T-helper 9 cell (primary cell): ENCODE data around the gene RAB40A.

ENCODE experiments used
- DNase-seq: peaks from one replicate; pipeline ENCODE4 v3.0.0-alpha.2; 2020
- total RNA-seq, 2 donors: gene quantifications; one replicate each; lab custom pipeline; 2026; lab: John Stamatoyannopoulos, UW

The RAB40A gene, protein sequence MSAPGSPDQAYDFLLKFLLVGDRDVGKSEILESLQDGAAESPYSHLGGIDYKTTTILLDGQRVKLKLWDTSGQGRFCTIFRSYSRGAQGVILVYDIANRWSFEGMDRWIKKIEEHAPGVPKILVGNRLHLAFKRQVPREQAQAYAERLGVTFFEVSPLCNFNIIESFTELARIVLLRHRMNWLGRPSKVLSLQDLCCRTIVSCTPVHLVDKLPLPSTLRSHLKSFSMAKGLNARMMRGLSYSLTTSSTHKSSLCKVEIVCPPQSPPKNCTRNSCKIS
- total RNA-seq, result 0 to 0.28 reads per million in 2 donors

DNA sequence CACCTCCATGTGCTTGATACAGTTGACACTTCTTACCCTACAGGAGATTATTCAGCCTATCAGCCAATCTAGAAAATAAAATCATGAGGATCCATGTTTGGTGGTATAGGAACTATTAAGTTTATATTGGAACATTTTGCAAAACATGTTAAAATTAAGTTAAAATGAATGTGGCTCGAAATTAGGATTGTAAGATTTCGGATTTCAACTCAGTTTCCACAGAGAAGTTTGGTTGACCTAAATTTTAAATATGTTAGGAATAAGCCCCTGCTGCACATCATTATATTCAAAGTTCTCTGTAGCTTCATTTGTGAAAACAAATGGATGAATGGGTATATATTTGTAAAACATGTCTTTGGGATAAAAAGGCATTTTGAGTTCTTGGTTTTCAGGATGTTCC, at the start of gene RAB40A:
RAB40A (minus strand) TSS at position 101 of the 400 bp plus-strand sequence. CDS start 18,733 bp downstream, outside the sequence.
- DNase-seq, result no peak

DNA sequence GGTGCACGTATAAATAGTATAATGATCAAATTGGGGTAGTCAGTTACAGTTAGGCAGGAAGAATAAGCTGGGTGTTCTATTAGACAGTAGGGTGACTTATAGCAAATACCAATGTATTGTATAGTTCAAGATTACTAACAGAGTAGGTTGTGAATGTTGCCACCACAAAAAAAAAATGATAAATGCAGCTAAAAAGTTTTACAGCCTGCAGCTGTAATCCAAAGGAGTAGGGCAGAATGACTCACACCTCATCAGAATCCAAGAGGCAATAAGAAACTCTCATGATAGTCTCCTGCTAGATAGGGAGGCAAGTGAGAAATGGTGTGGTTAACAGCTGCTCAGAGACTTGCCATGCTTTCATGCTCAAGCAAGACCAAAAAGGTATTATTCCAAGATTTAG, 46.5 kb upstream of the RAB40A start:
- DNase-seq, result no peak

DNA sequence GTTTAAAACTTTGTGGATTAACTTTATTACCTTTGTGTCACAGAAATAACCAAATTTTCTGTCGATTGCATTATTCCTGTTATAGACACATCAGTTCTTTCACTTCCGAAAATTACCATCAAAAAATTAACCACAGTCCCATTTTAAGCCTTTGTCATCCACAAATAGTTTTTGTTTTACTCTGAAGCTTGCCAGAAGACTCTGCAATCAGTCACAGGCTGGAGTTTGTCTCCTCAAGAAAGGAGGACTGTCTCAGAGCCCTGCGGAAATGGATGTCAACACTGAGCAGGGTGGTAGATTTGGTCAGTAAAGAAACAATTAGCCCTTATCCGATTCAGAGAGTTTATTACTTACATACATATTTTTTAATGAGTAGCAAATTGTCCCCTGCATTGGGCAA, 45.9 kb upstream of the RAB40A start:
- DNase-seq, result no peak

DNA sequence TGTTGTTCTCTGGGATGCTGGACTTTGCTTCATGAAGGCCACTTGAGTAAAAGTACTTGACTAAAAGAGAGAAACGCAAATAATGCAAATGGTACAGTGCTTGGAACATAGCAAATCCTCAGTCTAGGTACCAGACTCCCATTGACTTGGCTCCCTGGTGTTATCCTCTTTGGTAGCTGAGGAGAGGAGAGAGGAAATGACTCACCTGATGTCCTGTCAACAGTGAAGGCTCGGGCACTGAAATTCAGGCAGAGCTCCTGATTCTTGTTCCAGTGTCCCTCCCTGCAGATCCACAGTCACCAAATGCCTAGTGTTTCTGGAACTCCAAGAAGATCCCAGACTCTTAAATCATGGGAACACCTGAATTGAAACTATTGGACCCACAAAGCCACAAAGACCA, 43.5 kb upstream of the RAB40A start:
- no peak for DNase-seq

DNA sequence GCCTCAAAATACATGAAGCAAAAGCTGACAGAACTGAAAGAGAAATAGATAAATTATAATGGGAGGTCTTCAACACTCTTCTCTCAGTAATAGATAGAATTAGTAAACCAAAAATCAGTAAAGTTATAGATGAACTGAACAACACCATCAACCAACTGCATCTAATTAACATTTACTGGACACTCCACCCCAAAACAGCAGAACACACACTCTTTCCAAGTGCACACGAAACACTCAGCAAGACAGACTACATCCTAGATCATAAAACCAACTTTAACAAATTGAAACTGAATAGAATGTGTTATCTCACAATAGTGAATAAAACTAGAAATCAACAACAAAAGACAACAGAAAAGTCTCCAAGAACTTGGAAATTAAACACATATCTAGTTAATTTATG, 41.0 kb upstream of the RAB40A start:
- DNase-seq, result no peak

DNA sequence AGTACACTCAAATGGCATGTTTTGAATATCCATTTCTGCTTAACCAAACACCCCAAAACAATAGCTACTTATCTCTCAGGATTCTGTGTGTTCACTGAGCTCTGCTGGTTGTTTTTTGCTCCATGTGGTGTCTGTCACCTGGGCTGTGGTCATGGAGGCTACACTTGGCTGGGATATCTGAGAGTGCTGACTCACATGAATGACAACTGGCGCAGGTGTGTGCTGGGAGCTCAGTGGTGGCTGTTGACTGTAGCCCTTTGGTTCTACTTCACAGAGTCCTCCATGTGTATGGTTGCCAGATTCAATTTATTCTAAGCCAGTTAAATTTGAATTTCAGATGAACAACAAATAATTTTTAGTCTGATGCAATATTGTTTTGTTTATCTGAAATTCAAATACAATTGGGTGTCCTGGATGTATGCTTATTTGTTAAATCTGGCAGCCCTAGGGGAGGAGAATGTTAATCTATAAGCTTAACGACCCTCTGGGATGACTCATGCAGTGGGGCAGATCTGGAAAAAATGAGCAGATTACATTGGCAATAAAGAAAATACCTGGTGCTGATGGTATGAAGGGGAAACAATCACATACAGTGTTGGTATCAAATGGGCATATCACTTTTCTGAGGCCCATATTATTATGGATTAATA, 37.8 kb upstream of the RAB40A start:
- DNase-seq, result no peak

DNA sequence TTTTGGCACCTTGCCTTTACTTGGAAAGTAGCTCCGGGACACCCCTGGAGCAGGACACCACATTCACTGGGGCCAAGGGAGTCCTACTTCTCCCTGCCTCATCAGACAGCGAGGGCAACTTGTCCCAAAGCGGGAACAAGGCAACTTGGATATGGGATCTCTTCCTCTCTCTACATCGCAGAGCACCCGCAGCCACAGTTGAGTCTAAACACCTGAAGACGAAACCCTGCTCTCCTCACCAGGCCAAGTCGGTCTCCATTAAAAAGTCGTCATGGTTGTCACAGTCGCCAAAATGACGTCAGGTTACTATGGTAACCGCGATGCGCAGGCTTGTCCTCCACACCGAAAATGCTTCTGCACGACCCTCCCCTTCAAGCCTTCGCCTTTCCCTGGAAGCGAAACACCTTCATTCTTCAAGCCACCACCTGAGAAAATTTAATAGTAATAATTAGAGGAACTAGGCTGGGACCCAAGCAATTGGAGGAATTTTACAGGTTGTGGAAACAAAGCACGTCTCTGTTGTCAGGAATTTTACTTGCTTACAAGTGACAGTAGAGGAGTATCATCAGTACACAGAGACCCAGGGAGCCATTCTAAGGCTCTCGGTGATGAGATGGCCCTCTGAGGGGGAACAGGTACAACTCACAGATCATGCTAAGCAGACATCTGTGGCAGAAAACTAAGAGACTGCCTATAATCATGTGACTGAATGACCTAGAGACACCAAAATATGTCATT, 35.6 kb upstream of the RAB40A start:
- DNase-seq, result peak; percentile 42

DNA sequence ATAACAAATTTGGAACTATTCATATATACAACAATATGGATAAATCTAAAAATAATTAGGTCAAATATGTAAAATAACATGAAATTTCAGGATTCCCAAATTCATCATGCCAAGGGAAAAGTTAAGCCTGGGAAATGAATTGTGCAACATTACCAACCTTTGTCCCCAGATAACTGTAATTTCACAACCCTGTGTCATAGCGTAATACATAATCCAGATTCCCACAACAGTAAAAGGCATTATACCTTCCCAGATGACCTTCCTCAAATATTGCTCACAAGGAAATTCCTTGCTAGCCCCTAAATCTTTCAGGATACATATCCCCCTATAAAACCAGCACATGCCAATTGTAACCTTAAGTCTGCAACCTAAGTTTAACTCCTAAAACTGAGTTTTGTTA, 32.9 kb upstream of the RAB40A start:
- DNase-seq, result no peak

DNA sequence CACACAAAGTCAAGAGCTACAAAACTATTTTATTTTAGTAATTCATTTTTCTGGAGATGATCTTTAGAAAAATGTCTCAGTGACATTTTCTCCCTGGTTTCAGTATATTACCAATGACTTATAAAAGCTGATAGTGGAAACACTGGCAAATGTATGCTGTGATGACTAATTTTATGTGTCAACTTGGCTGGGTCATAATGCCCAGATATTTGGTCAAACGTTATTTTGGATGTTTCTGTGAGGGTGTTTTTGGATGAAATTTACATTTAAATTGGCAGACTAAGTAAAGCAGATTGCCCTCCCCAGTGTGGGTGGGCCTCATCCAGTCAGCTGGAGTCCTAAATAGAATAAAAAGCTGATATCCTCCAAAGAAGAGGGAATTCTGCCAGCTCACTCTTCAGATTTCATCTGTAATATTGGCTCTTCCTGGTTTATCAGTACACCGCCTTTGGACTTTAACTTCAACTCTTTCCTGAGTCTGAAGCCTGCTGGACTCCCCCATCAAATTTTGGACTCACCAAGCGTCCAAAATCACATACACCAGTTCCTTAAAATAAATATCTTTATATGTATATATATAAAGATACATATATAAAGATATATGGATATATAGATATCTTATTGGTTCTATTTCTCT, 31.2 kb upstream of the RAB40A start:
- no peak for DNase-seq

DNA sequence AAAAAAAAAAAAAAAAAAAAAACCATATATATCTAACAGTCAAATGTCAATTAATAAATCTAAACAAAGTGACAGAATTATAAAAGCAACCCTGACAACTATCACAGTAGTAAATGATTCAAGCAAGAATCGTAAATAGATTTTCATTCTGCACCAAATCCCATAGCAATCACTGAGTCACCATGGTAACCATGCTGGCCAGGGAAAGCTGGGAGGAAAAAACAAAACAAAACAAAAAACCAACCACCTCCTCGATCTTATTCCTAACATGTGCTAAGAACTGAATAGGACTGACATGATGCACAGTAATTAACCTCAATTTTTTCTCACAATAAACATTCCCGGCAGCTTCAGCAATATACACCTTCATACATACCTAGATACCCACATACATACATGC, 30.6 kb upstream of the RAB40A start:
- DNase-seq, result no peak

DNA sequence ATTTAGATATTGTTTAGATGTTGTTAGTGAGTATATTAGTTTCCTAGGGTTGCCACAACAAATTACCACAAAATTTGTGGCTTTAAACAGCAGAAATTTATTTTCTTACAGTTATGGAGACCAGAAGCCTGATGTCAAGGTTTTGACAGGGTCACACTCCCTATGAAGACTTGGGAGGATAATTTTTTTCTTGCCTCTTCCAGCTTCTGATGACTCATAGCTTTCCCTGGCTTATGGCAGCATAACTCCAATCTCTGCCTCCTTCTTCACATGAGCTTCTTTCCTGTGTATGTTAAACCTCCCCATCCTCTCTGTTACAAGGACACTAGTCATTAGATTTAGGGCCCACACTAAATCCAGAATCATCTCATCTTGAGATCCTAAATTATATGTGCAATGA, 20.9 kb upstream of the RAB40A start:
- no peak for DNase-seq

DNA sequence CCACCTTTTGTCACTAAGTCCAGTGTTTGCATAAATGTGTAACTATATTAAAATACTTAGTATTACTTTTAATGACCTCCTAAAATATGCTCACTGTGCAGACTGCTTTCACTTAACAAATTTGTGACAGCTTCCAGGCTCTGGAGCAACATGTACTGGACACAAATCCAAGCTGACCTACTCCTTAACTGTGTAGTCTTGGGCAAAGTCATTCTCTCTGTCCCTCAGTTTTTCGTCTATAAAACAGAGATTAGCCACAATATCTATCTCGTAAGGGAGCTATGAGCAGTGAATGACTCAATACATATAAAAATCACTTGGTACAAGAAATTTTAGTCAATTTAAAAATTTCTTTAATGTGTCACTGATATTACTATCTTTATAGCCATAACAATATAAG, 20.4 kb upstream of the RAB40A start:
- DNase-seq, result no peak

DNA sequence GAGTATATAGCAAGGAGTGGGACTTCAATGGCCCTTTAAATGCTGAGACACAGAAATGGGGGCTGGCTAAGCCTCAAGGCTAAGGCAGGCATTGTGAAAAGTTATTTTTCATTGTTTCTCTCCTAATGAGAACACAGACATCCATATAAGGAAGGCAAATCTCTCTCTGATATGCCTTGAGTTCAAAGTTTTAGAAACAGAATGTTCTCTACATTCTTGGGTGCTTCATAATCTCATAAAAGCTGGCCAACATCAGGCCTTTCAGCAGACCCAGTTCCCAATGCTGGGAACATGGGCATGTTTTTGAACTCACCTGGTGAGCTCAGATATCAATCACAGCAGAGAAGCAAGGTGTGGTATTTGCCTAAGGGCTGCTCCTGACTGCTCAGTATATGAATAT, 19.4 kb upstream of the RAB40A start:
- no peak for DNase-seq

DNA sequence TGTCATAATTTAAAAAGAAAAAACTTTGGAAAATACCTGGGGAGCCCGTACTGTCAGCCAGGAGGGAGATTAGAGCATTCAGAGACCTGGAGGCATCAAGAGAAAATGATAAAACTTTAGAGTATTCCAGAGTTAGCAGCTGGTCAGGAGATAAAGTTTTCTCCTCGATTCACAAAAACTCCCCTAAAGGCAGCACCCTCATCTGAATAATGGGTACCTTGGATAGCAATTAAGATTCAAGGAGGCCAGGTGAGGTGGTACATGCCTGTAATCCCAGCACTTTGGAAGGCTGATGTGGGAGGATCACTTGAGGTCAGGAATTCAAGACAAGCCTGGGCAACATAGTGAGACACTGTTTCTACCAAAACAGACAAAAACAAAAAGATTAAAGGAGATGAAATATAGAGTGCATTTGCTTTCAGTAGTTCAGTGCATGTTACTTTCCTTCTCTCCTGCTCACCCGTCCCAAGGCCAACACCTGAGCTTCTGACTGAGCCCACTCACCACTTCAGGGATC, 18.6 kb upstream of the RAB40A start:
- DNase-seq, result no peak

DNA sequence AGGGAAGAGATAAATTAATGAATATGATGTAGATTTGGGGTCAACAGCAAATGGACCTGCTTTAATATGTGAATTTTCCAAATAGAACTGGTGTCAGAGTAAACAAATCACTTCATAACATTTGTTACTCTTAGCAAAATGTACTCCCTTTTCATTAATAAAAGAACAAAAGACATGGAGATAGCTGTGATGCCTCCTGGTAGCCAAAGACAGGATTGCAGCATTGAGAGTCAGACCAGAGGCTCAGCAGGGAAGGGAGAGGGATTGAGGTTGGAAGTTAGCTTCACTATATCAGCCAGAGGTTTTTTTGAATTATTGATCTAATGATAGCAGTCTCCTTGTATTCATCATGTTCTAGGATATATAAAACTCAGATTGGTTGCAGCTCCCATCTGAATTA, 17.4 kb upstream of the RAB40A start:
- no peak for DNase-seq

DNA sequence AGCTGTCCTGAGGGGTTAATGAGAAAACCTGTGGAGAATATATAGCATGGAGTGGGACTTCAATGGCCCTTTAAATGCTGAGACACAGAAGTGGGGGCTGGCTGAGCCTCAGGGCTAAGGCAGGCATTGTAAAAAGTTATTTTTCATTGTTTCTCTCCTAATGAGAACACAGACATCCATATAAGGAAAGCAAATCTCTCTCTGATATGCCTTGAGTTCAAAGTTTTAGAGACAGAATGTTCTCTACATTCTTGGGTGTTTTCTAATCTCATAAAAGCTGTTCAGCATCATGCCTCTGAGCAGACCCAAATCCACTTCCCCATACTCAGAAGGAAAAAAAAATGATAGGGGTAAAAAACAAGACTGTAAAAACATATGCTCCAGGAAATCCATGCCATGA, 16.8 kb upstream of the RAB40A start:
- no peak for DNase-seq

DNA sequence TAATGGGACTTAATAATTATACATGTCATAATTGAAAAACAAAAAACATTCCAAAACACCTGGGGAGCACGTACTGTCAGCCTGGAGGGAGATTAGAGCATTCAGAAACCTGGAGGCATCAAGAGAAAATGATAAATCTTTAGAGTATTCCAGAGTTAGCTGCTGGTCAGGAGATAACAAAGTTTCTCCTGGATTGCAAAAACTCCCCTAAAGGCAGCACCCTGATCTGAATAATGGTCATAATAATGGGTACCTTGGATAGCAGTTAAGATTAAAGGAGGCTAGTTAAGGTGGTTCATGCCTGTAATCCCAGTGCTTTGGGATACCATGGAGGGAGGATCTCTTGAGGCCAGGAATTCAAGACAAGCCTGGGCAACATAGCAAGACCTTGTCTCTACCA, 15.9 kb upstream of the RAB40A start:
- no peak for DNase-seq

DNA sequence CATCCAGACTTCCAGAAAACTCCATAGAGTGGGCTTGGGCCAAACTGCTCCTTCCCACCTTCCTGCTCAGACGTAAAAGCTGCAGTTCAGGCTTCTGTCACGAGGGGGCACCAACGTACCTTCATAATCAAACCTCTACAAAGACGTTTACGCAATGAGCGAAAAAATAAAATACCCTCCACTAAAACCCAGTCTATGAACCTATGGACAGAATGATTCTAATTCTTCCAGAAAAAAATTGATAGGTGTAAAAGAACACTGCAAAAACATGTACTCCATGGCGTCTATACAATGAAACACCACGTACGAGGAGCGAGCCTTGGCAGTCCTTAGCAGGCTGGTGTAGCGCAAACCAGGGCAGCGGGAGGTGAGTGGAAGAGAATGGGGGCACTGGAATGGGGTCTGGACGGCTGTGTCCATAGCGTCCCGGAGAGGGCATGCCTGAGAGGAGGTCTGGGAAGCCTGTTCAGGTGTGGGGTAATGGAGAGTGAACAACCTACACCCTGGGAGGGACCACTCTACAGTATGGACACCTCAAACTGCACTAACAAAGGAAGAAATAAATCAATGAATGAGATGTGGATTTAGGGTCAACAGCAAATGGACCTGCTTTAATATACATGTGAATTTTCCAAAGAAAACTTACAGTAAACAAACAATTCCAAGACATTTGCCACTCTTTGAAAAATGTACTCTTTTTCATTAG, 14.4 kb upstream of the RAB40A start:
- DNase-seq, result peak; percentile 69

DNA sequence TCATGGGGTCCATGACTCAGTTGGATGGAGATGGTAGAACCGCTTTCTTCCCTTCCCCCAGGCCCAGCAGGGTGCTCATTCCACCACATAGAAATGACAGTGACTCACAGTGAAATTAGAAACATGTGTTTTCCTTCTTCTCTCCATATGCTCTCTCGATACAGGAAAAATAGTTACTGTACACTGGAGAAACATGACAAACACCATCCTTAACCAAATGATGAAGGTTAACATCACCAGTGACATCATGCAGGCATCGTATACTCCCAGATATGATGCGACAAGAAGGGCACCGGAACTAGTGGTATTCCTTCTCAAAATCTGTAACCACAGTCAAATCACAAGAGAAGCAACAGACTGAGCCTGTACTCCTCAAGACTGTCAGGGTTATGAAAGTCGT, 11.7 kb upstream of the RAB40A start:
- DNase-seq, result no peak

DNA sequence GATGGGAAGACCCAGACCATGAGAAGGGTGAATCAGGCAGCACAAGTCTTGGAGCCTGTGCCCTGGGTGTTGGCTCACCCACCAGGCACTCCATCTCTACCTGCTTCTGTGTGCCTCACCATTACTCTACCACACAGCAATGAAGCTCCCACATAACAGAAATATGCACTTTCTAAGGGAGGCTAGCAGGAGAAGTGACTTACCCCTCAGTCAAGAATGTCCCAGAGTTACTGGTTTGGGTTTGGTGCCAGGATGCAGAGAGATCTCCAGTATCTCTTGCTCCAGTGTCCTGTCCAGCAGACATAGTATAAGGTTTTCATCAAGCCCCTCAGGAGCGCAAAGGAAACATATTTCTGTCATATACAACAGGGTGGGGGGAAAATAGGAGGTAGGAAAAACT, 11.3 kb upstream of the RAB40A start:
- DNase-seq, result no peak

DNA sequence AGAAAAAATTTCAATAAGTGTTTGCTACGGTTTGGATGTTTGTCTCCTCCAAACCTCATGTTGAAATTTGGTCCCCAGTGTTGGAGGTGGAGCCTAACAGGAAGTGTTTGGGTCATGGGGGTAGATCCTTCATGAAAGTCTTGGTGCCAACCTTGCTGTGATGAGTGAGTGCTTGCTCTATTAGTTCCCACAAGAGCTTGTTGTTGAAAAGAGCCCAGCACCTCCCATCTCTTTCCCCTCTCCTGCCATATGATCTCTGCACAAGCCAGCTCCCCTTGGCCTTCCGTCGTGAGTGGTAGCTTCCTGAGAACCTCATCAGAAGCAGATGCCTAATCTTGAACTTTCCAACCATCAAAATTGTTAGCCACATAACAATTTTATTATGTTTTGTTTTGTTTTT, 10.3 kb upstream of the RAB40A start:
- DNase-seq, result no peak

DNA sequence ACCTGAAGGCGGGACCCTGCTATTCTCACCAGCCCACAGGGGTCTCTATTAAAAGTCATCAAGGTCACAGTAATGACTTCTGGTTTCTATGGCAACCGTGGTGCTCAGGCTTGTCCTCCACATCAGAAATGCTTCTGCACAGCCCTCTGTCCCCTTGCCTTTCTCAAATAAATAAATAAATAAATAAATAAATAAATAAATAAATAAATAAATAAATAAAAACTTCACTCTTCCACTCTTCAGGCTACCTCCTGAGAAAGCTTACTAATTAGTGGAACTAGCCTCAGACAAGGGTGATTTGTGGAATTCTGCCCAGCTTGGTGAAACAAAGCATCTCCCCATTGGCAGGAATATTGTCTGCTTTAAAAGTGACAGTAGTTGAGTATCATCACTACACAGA, 5.5 kb upstream of the RAB40A start:
- no peak for DNase-seq

DNA sequence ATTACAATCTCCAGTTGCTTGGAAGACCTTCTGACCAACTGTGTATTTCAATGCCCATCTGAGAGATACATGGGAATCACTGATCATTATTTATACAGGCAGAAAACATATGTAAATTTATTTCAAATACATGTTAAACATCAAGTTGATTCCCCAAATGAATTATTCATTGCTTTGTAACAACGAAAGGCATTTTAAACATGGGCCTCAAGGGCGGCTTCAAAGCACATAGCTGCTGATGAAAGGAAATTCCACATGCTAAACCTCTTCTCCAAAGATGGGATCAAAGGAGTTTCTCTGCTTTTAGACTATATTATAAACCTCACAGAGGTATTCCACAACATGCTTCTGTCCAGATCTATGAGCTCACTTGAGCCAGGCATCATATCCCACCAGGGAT, 4.3 kb upstream of the RAB40A start:
- DNase-seq, result no peak
